Left forelimb (tissue), 1 donor: ENCODE data around the gene SYNE1.
"Not testable (repeated sequence)": the region's sequence is repeated elsewhere in the genome, so short reads cannot be mapped to it uniquely, and the experiment has no call there.

Experiments
- DNase-seq: peaks from one replicate; pipeline ENCODE4 v3.0.0-alpha.2; 2018; ENCODE audit warnings: low spot score

SYNE1 gene

GRCh38 chr6:152614776-152615175 lies 22.4 kb downstream of the SYNE1 start:
- not testable (repeated sequence) for DNase-seq

GRCh38 chr6:152609125-152609670 lies 28.0 kb downstream of the SYNE1 start:
- DNase-seq, result no peak

- DNase-seq, result no peak
Measured at GRCh38 chr6:152605941-152606340, 31.2 kb downstream of the SYNE1 start.

- DNase-seq, result no peak
Measured at GRCh38 chr6:152605342-152605741, 31.8 kb downstream of the SYNE1 start.

DNA sequence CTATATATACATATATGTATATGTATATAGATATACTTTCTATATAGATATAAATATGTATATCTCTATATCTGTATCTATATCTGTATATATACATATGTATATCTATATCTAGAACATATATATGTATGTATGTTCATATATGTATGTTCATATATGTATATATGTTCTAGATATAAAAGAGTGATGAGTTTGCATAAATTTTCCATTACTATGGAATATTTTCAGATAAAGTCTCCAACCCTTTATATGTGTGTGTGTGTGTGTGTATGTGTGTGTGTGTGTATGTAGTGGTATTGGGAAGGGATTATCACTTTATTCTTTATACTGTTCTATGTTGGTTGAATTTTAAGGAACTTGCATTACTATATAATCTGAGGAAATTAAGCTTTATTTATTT lies 33.3 kb downstream of the SYNE1 start:
- no peak for DNase-seq

DNA sequence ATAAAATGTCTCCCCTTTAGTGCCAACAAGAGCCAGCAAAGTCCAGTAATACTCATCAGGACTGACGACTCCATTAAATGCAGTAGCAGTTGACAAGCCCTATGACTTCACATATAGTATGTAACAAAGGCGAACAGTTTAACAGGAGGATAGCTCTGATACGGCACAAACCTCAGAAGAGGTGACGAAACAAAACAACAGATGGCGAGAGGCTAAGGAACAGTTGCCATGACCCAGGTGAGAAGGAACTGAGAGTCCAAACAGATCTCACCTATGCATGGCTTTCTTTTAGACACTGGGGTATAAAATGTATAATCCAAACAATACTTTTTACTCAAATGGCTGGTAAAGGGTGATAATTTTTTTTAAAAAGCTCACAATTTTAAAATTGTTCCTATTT lies 37.1 kb downstream of the SYNE1 start:
- DNase-seq, result no peak

DNA sequence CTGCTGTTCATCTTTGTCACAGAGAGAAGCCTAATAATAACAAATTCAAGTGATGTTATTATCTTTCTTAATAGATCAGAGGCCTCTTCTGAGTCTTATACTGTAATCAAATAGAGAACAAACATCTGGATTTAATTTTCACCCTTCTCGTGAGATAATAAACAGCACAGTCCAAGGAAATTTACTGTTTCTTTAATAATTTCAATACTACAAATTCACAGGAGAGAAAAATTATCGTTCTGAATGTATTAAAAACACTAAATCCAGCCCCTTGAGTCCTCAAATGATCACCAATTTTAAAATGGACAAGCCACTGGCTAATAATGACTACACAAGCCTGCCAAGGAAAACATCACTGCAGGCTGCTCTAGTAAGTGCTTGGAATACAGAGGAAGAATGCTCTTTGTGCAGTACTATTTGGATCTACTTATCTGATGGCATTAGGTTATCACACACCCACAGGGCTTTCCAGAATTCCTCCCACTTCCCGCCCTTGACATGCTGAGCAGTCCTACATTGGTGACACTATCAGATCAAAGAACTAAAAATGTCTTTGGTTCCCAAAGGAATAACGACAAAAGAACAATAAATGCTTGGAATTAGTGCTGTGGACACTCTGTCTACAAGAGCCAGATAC lies 38.1 kb downstream of the SYNE1 start:
- DNase-seq, result no peak

DNA sequence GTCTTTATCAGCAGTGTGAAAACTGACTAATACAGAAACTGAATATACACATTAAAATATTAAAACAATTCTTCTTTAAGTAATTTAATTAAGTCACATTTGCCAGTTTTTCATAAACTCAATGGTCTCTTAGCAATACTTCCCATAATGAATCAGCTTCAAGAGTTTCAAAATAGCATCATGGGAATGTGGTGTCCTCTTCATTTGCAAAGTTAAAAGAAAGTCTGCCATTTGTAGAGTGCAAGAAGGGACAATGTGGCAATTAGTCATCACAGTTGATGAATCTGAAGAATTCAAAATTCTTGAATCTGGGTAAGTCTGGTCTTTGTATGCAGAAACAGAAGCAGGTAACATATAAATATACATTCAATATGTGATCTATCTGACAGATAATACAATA lies 38.7 kb downstream of the SYNE1 start:
- DNase-seq, result no peak

GRCh38 chr6:152596726-152597125 lies 40.4 kb downstream of the SYNE1 start:
- DNase-seq, result no peak

DNA sequence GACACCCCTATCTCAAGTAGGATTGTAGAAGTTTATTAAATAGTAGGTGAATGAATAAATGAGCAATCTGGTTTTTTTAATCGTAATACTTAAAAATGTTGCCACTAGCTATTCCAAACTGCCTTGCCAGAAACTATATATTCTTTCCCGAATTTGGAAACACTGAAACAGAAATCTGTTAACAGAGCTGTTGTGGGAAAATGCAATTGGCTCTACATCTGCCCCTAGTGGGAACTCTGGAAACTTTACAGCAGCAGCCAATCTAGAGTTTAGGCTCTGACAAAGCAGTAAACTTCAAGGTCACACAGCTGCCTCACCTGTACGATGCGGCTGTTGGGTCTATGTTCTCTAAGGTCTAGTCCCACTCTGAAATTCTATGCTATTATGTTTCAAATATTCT lies 41.7 kb downstream of the SYNE1 start:
- DNase-seq, result no peak

DNA sequence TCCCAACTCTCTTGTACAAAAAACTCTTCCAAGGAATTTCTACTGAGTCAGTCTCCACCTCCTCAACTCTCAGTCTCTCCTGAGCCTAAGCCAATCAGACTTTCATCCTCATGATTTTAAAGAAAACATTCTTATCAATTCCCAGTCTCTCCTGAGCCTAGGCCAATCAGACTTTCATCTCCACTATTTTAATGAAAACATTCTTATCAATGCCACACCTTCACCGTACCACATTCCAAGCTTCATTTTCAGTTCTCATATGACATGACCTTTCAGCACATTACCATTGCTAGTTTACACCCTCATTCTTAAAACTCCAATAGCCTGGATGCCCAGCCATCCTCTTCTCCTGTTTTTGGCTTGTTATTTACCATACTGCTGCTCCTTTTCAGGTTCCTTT lies 42.5 kb downstream of the SYNE1 start:
- DNase-seq, result no peak

GRCh38 chr6:152588456-152588855 lies 48.7 kb downstream of the SYNE1 start:
- DNase-seq, result no peak

GRCh38 chr6:152587473-152587872 lies 49.7 kb downstream of the SYNE1 start:
- no peak for DNase-seq

GRCh38 chr6:152585236-152585635 lies 51.9 kb downstream of the SYNE1 start:
- DNase-seq, result no peak

GRCh38 chr6:152583888-152584287 lies 53.3 kb downstream of the SYNE1 start:
- no peak for DNase-seq

GRCh38 chr6:152576525-152576924 lies 60.6 kb downstream of the SYNE1 start:
- no peak for DNase-seq

DNA sequence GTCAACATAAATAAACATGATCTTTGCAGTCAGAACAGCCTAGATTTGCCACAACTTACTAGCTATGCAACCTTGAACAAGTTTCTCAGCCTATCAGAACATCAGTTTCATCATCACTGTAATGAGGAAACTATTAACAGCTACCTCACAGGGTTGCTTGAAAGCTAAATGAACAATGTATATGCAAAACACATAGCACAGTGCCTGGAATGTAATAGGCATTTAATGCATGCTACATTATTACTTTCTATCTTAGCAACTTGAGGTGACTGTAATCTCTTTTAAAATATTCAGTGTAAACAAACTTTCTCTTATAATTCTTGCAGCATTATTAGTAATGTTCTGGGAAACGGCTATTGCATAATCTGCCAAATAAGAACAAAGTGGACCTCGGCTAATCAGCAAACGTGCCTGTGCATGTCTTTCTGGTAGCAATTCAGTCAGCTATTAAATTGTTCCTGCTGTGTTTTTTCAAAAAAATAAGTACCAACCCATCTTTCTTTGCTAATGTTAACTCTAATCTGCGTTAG lies 61.5 kb downstream of the SYNE1 start:
- no peak for DNase-seq

- no peak for DNase-seq
Measured at GRCh38 chr6:152575161-152575560, 62.0 kb downstream of the SYNE1 start.

- no peak for DNase-seq
Measured at GRCh38 chr6:152573762-152574161, 63.4 kb downstream of the SYNE1 start.

DNA sequence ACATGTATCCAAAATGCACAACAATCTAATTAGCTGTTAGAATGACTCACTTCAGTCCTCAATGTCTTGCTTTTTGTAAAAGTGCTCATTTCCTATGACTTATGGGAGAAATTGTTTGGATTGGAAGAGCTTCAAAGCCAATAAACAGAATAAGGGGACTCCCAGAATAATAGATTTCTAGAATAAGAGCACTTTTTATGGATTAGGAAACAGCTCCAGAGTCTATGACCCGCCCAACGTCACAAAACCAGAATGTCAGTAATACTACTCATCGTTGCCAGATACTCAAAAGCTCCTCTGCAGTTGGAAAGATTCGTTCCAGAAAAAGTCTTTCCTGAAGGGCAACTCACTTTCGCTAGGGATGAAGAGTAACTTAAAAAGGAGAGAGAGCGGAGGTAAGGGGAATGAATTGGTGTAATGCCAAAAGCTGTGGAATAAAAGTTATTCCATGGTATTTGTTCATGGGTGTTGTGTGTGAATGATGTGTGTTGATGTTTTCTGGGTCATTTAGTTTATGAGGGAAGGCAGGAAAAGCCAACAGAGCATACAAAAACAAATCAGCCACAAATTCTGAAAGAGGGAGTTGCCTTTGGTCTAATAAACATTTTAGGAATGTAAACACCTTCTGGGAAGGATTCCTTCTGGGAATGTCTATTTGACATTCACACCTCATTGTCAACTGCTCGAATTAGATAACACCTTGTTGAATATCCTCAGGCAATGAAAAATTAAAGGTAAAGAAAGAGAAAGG lies 64.6 kb downstream of the SYNE1 start:
- DNase-seq, result no peak

GRCh38 chr6:152571943-152572337 lies 65.2 kb downstream of the SYNE1 start:
- no peak for DNase-seq

- no peak for DNase-seq
Measured at GRCh38 chr6:152571089-152571488, 66.1 kb downstream of the SYNE1 start.
